Loucy (cell line): Measurements from ENCODE around the gene TBX15.

Experiments
- H2AFZ ChIP-seq: fragments of 200-600 bp; sonication (generic); 2 replicates; pipeline ENCODE4 v1.6.0; 2016; ENCODE audit warnings: antibody characterized with exemption, mild to moderate bottlenecking, low read length, moderate library complexity
- H3F3A ChIP-seq: fragments of 200-600 bp; 2 replicates; pipeline ENCODE4 v1.6.0; 2016; ENCODE audit warnings: antibody characterized with exemption, low read depth, mild to moderate bottlenecking
- H3K27me3 ChIP-seq: fragments of 200-600 bp; sonication (generic); 2 replicates; pipeline ENCODE4 v1.6.1; 2014; ENCODE audit warnings: low read length, mild to moderate bottlenecking; ENCODE audit not compliant: insufficient read depth, poor library complexity, severe bottlenecking
- H3K36me3 ChIP-seq: fragments of 200-600 bp; sonication (generic); 2 replicates; pipeline ENCODE4 v1.6.1; 2016; ENCODE audit warnings: low read length; ENCODE audit not compliant: insufficient read depth
- H3K4me1 ChIP-seq: fragments of 200-600 bp; sonication (generic); 2 replicates; pipeline ENCODE4 v1.5.1; 2014; ENCODE audit warnings: low read length, mild to moderate bottlenecking; ENCODE audit not compliant: insufficient read depth, poor library complexity, severe bottlenecking
- H3K4me2 ChIP-seq: fragments of 200-600 bp; sonication (generic); 2 replicates; pipeline ENCODE4 v1.6.0; 2014; ENCODE audit warnings: antibody characterized with exemption, low read length, low read depth, mild to moderate bottlenecking; ENCODE audit not compliant: poor library complexity, severe bottlenecking
- H3K4me3 ChIP-seq: fragments of 200-600 bp; sonication (generic); 2 replicates; pipeline ENCODE4 v1.5.1; 2014; ENCODE audit warnings: low read length, mild to moderate bottlenecking, mixed read lengths; ENCODE audit not compliant: poor library complexity, severe bottlenecking
- H3K79me2 ChIP-seq: fragments of 200-600 bp; sonication (generic); 2 replicates; pipeline ENCODE4 v1.6.1; 2014; ENCODE audit warnings: low read length; ENCODE audit not compliant: insufficient read depth
- H3K9ac ChIP-seq: fragments of 200-600 bp; sonication (generic); 2 replicates; pipeline ENCODE4 v1.6.0; 2014; ENCODE audit warnings: mild to moderate bottlenecking, low read depth, low read length, moderate library complexity; ENCODE audit not compliant: poor library complexity, severe bottlenecking
- H3K9me2 ChIP-seq: fragments of 200-600 bp; sonication (generic); replicated peaks from 2 replicates; pipeline ENCODE4 v1.6.1; 2016; ENCODE audit warnings: low read depth, low read length, mixed read lengths
- H3K9me3 ChIP-seq: fragments of 200-600 bp; sonication (generic); 2 replicates; pipeline ENCODE4 v1.6.1; 2014; ENCODE audit warnings: mild to moderate bottlenecking, antibody characterized with exemption, low read length, low read depth; ENCODE audit not compliant: insufficient read depth
- H4K20me1 ChIP-seq: fragments of 200-600 bp; sonication (generic); 2 replicates; pipeline ENCODE4 v1.6.0; 2014; ENCODE audit warnings: antibody characterized with exemption, low read length, mild to moderate bottlenecking; ENCODE audit not compliant: insufficient read depth, poor library complexity, severe bottlenecking
- EZH2phosphoT487 ChIP-seq: fragments of 200-600 bp; IDR thresholded peaks from 2 replicates; pipeline ENCODE4 v1.6.1; 2018; ENCODE audit warnings: antibody characterized with exemption, mild to moderate bottlenecking, moderate library complexity, borderline replicate concordance
- TF ChIP-seq, protein P1 (sequence below): fragments of 200-600 bp; sonication (generic); conservative IDR thresholded peaks from 2 replicates; pipeline ENCODE4 v1.5.1; 2014; ENCODE audit warnings: mild to moderate bottlenecking, antibody characterized with exemption, low read length

TBX15 gene

DNA sequence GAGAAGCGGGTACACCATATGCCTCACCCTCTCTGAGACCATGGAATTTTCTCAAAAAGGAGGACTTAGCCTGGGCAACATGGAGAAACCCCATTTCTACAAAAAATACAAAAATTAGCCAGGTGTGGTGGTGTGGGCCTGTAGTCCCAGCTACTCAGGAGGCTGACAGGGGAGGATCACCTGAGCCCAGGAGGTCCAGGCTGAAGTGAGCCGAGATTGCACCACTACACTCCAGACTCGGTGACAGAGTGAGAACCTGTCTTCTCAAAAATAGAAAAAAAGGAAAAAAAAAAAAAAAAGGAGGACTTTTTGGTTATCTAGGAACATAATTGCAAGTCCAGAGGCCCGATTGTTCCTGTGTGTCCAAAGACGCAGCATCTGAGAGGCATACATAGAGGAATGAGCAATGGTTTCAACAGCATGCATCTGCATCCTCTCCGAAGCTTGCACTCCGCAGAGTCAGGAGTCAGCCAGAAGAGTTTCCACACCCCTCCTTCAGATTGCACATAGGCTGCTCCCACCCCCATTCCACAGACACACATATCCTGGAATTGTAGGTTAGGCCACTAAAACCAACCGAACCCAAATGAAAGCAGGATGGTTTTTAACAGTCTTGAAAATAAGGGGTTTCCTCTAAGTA lies 2.5 kb upstream of the TBX15 start:
- no peaks in the 10 kb centered on the region for H3K4me1 ChIP-seq
- no peak overlapping the region for H2AFZ ChIP-seq
- no peak overlapping the region for H3K4me2 ChIP-seq
- H3K27me3 ChIP-seq, result no peaks in the 10 kb centered on the region
- no peaks in the 10 kb centered on the region for H3K9me2 ChIP-seq
- H3K4me3 ChIP-seq, result no peak overlapping the region
- H3K9me3 ChIP-seq, result no peaks in the 10 kb centered on the region; the same call in 1 of the 2 replicates
- no peaks in the 10 kb centered on the region for H3K79me2 ChIP-seq
- no peak overlapping the region for H3K9ac ChIP-seq
- no peaks in the 10 kb centered on the region for H3F3A ChIP-seq
- no peaks in the 10 kb centered on the region for H4K20me1 ChIP-seq
- H3K36me3 ChIP-seq, result no peaks in the 10 kb centered on the region
- TF ChIP-seq, protein P1, sequence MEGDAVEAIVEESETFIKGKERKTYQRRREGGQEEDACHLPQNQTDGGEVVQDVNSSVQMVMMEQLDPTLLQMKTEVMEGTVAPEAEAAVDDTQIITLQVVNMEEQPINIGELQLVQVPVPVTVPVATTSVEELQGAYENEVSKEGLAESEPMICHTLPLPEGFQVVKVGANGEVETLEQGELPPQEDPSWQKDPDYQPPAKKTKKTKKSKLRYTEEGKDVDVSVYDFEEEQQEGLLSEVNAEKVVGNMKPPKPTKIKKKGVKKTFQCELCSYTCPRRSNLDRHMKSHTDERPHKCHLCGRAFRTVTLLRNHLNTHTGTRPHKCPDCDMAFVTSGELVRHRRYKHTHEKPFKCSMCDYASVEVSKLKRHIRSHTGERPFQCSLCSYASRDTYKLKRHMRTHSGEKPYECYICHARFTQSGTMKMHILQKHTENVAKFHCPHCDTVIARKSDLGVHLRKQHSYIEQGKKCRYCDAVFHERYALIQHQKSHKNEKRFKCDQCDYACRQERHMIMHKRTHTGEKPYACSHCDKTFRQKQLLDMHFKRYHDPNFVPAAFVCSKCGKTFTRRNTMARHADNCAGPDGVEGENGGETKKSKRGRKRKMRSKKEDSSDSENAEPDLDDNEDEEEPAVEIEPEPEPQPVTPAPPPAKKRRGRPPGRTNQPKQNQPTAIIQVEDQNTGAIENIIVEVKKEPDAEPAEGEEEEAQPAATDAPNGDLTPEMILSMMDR, result no peak
- TF ChIP-seq EZH2phosphoT487, result no peak

DNA sequence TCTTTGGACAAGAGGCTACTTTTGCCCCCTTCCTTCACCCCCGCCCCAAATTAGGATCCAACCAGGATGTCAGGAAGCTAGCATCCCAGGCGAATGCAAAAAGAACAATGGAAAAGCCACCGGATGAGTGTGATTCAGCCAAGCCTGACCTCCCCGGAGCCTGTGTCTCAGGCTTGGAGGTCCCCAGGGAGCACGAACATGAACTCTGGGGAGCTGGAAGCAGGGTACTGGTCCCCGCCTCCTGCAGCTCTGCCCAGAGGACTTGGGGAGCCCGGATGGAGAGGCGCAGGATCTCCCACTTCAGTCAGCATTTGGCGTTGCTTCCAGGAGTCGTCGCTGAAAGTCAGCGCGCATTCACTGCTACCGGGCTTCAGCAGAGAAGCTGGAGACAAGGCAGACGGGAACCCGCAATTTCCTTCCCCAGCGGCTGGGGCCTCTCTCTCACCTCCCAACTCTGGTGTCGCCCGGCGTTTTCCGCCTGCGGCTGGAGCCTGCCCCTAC lies 1.8 kb upstream of the TBX15 start:
- H4K20me1 ChIP-seq, result no peaks in the 10 kb centered on the region
- TF ChIP-seq EZH2phosphoT487, result no peak
- TF ChIP-seq, protein P1, result no peak
- no peaks in the 10 kb centered on the region; the same call in 1 of the 2 replicates for H3K9me3 ChIP-seq
- H3K9ac ChIP-seq, result no peak overlapping the region
- H3K4me1 ChIP-seq, result no peaks in the 10 kb centered on the region
- no peak overlapping the region for H2AFZ ChIP-seq
- H3K36me3 ChIP-seq, result no peaks in the 10 kb centered on the region
- H3K79me2 ChIP-seq, result no peaks in the 10 kb centered on the region
- H3F3A ChIP-seq, result no peaks in the 10 kb centered on the region
- no peak overlapping the region for H3K4me2 ChIP-seq
- no peaks in the 10 kb centered on the region for H3K27me3 ChIP-seq
- H3K9me2 ChIP-seq, result no peaks in the 10 kb centered on the region
- H3K4me3 ChIP-seq, result no peak overlapping the region

DNA sequence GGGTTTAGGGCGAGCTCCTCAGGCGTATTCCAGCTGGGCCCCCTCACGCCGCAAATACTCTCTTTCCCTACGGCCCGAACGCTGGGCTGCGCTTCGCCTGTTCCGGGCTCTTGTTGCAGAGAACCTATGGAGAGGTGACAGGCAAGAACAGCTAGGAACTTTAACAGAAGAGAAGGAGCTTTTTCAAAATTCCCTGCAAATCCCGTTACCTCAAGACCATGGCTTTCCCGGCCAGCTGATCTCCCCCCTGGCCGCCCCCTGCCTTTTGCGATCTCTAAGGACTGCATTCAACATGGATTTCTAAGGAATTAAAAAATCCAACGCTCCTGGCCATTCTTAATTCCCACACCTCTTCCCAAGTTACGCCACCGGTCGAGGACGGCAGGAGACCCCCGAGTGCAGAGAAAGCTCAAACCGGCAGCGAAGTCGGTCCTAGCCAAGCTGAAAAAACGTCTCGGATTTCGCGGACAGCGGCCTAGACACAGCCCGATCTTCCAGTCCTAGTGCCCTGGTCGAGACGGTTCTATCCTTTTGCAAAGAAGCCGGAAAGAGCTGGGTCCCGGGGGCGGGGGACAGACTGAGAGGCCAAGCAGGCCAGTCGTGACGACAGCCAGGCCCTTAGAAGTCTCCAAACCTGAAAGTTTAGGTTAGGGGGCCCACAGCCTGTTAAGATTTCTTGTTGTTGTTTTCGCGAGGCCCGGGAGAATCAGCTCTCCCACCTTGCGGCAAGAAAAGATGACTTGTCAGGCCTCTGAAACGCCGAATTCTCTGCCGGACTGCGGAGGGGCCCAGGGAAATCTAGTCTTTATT lies 1.1 kb upstream of the TBX15 start:
- H3K27me3 ChIP-seq, result no peaks in the 10 kb centered on the region
- H3K9ac ChIP-seq, result no peak overlapping the region
- H3K9me3 ChIP-seq, result no peaks in the 10 kb centered on the region; the same call in 1 of the 2 replicates
- H3K36me3 ChIP-seq, result no peaks in the 10 kb centered on the region
- TF ChIP-seq, protein P1, result no peak
- no peak for TF ChIP-seq EZH2phosphoT487
- H4K20me1 ChIP-seq, result no peaks in the 10 kb centered on the region
- no peaks in the 10 kb centered on the region for H3K4me1 ChIP-seq
- no peak overlapping the region for H3K4me3 ChIP-seq
- no peaks in the 10 kb centered on the region for H3K9me2 ChIP-seq
- no peaks in the 10 kb centered on the region for H3K79me2 ChIP-seq
- H2AFZ ChIP-seq, result no peak overlapping the region
- no peaks in the 10 kb centered on the region for H3F3A ChIP-seq
- H3K4me2 ChIP-seq, result no peak overlapping the region
